ENCODE results near the gene CNOT6L. TPM values are rescaled to one million over a fixed set of nuclear protein-coding genes. Genes with fewer than 3 reads are reported as not detected.

Gene CNOT6L
- total and polyA plus RNA-seq, 4 donors, result 4.4 to 17.7 (median 10.5) TPM

- Histone ChIP-seq H3K27me3 (ENCODE audit: control insufficient read depth in 4 of 4, insufficient read depth in 4 of 4, low read length in 3 of 4) (no peaks in the 10 kb centered on the region), H3K4me1 (ENCODE audit: control insufficient read depth in 4 of 4, insufficient read depth in 4 of 4, low read length in 3 of 4) (peaks cover 2 to 30% (median 13%) of the 10 kb centered on the region in 4 donors), H3K36me3 (ENCODE audit: control insufficient read depth in 4 of 4, insufficient read depth in 3 of 4, low read depth in 1 of 4, low read length in 3 of 4) (peaks cover 0 to under 1% (median 0%) of the 10 kb centered on the region in 4 donors), H3K9me3 (ENCODE audit: control insufficient read depth in 4 of 4, low read length in 3 of 4) (no peaks in the 10 kb centered on the region), H3K9ac (ENCODE audit: low read depth in 1 of 2, low read length in 2 of 2) (no peak overlapping the region), H3K27ac (ENCODE audit: low read depth in 1 of 2, low read length in 2 of 2) (no peak overlapping the region), H3K4me3 (ENCODE audit: low read depth in 1 of 3, low read length in 3 of 3) (no peak overlapping the region)
- WGBS, result 54% methylated on average over 2 of the region's 2 CpGs
- DNase-seq (ENCODE audit: low spot score), result no peak
- TF ChIP-seq FOXA1 (IDR thresholded peaks at IDR 0.05) (no peak), REST (IDR thresholded peaks at IDR 0.05) (no peak), RAD21 (IDR thresholded peaks at IDR 0.05) (peak in 1 of 2 donors; percentile 36), SP1 (IDR thresholded peaks at IDR 0.05) (peak; percentile 70), HNF4G (IDR thresholded peaks at IDR 0.05) (peak; percentile 25), HNF4A (conservative IDR thresholded peaks at IDR 0.05) (peak; percentile 67 to 75), FOXA2 (IDR thresholded peaks at IDR 0.05) (peak; percentile 45), MAX (IDR thresholded peaks at IDR 0.05) (peak; percentile 40), NR2F2 (IDR thresholded peaks at IDR 0.05) (no peak), CTCF (IDR thresholded peaks at IDR 0.05; ENCODE audit: low read depth, low read length, missing input control) (no peak), YY1 (IDR thresholded peaks at IDR 0.05) (peak; percentile 86)
Observed at GRCh38 chr4:77745792-77746191, 73.4 kb downstream of the CNOT6L start.

- H3K4me3 ChIP-seq (ENCODE audit: low read depth in 1 of 3, low read length in 3 of 3), result no peak overlapping the region
- peaks cover 2 to 28% (median 13%) of the 10 kb centered on the region in 4 donors for H3K4me1 ChIP-seq (ENCODE audit: control insufficient read depth in 4 of 4, insufficient read depth in 4 of 4, low read length in 3 of 4)
- no peaks in the 10 kb centered on the region for H3K9me3 ChIP-seq (ENCODE audit: control insufficient read depth in 4 of 4, low read length in 3 of 4)
- WGBS, result 82% methylated on average over 2 of the region's 2 CpGs
- H3K27ac ChIP-seq (ENCODE audit: low read depth in 1 of 2, low read length in 2 of 2), result no peak overlapping the region
- no peaks in the 10 kb centered on the region for H3K27me3 ChIP-seq (ENCODE audit: control insufficient read depth in 4 of 4, insufficient read depth in 4 of 4, low read length in 3 of 4)
- TF ChIP-seq TAF1 (conservative IDR thresholded peaks at IDR 0.05) (no peak), ZBTB33 (IDR thresholded peaks at IDR 0.05) (no peak), NR2F2 (IDR thresholded peaks at IDR 0.05) (no peak), FOXA1 (IDR thresholded peaks at IDR 0.05) (no peak), JUND (IDR thresholded peaks at IDR 0.05) (no peak), SP1 (IDR thresholded peaks at IDR 0.05) (no peak)
- no peak overlapping the region for H3K9ac ChIP-seq (ENCODE audit: low read depth in 1 of 2, low read length in 2 of 2)
- peaks cover 0 to 18% (median 7%) of the 10 kb centered on the region in 4 donors for H3K36me3 ChIP-seq (ENCODE audit: control insufficient read depth in 4 of 4, insufficient read depth in 3 of 4, low read depth in 1 of 4, low read length in 3 of 4)
- no peak for DNase-seq (ENCODE audit: low spot score)
Observed at GRCh38 chr4:77742054-77742453, 77.1 kb downstream of the CNOT6L start.

All from liver (tissue), 9 donors.